KMS-11 (cell line): ENCODE results near the gene MAGEA10.
"Not testable (repeated sequence)": the region's sequence is repeated elsewhere in the genome, so short reads cannot be mapped to it uniquely, and the experiment has no call there.

Source experiments
- H2AFZ ChIP-seq: fragments of 200-600 bp; sonication (generic); 2 replicates; pipeline ENCODE4 v1.6.1; 2016; ENCODE audit warnings: antibody characterized with exemption, mixed run types, low read depth
- H3K27ac ChIP-seq: fragments of 200-600 bp; sonication (generic); 2 replicates; pipeline ENCODE4 v1.6.1; 2016; ENCODE audit warnings: mild to moderate bottlenecking, mixed run types
- H3K27me3 ChIP-seq: fragments of 200-600 bp; sonication (generic); 2 replicates; pipeline ENCODE4 v1.6.1; 2017; ENCODE audit warnings: mild to moderate bottlenecking, low read depth, mixed run types, moderate library complexity; ENCODE audit not compliant: insufficient read depth
- H3K36me3 ChIP-seq: fragments of 200-600 bp; sonication (generic); 2 replicates; pipeline ENCODE4 v1.6.1; 2017; ENCODE audit warnings: mild to moderate bottlenecking, mixed run types; ENCODE audit not compliant: insufficient read depth
- H3K4me1 ChIP-seq: fragments of 200-600 bp; sonication (generic); 2 replicates; pipeline ENCODE4 v1.6.1; 2016; ENCODE audit warnings: mild to moderate bottlenecking, low read depth, mixed run types; ENCODE audit not compliant: poor library complexity, severe bottlenecking
- H3K4me2 ChIP-seq: fragments of 200-600 bp; sonication (generic); 2 replicates; pipeline ENCODE4 v1.7.0; 2016; ENCODE audit warnings: mild to moderate bottlenecking, mixed run types
- H3K4me3 ChIP-seq: fragments of 200-600 bp; sonication (generic); IDR thresholded peaks from 2 replicates; pipeline ENCODE4 v1.6.1; 2017; ENCODE audit warnings: low read depth, low read length, mixed read lengths; ENCODE audit not compliant: insufficient read depth
- H3K79me2 ChIP-seq: fragments of 200-600 bp; sonication (generic); 2 replicates; pipeline ENCODE4 v1.6.1; 2016; ENCODE audit warnings: low read depth, mixed run types; ENCODE audit not compliant: insufficient read depth
- H3K9ac ChIP-seq: fragments of 200-600 bp; sonication (generic); 2 replicates; pipeline ENCODE4 v1.6.1; 2016; ENCODE audit warnings: mild to moderate bottlenecking, mixed run types
- H4K20me1 ChIP-seq: fragments of 200-600 bp; sonication (generic); 2 replicates; pipeline ENCODE4 v1.6.1; 2016; ENCODE audit warnings: mild to moderate bottlenecking, mixed run types; ENCODE audit not compliant: insufficient read depth
- CTCF ChIP-seq: fragments of 200-600 bp; sonication (generic); conservative IDR thresholded peaks from 2 replicates; pipeline ENCODE4 v1.6.1; 2017; ENCODE audit warnings: low read depth, mild to moderate bottlenecking, antibody characterized with exemption, low read length, moderate library complexity, mixed read lengths

MAGEA10 gene

DNA sequence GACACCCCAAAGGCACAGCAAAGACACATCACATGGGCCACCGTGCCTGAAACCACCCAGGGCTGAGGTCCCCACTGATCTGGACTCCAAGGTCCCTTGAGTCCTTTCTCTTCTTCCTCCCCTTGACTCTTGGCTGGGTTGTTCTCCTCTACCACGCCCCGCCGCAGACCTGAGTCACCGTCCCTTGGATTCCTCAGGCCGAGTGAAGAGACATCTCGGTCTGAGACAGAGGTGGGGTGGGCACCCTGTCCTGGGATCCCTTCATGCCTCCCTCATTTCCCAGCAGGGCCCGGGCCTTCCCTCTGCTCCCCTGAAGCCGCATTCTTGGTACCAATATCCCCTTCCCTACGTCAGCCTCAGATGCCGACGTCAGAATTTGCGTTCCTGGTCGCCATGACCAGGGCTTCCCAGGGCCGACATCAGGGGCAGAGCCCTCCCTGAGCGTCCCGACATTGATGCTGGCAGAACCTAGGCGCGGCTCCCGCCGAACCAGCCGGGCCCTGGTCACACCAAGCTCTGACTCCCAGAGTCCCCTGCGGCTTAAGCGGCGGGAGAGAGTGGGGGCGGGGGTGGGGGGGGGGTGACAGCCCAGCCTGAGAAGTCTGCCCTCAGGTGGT lies 498 bp downstream of the MAGEA10 start:
- Histone ChIP-seq H2AFZ (no peak overlapping the region), H3K79me2 (no peaks in the 10 kb centered on the region), H3K4me2 (no peak overlapping the region), H3K36me3 (no peaks in the 10 kb centered on the region), H3K4me3 (no peak overlapping the region), H3K27ac (no peak overlapping the region), H3K27me3 (no peaks in the 10 kb centered on the region), H3K4me1 (no peaks in the 10 kb centered on the region), H4K20me1 (no peaks in the 10 kb centered on the region), H3K9ac (no peak overlapping the region)
- TF ChIP-seq CTCF = no peak

DNA sequence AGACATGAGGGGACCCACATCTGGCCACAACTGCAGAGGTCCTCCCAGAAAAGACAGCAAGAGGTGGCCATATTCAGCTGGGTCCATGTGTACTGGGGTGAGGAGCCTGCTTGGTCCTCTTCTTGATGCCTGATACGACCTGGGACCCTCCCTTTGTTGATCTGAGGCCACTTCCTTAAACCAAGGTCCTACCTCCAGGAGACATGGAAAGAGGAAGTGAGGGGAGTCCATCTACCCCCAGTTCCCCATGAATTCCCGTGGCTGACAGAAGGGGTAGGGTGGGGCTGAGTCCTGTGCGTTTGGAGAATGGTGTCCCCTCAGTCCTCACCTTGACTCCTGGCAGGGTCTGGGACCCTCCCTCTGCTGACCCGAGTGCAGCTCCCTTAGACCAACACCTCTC lies 2.1 kb downstream of the MAGEA10 start:
- no peaks in the 10 kb centered on the region for H3K79me2 ChIP-seq
- H3K9ac ChIP-seq = no peak overlapping the region
- H3K4me1 ChIP-seq = no peaks in the 10 kb centered on the region
- no peaks in the 10 kb centered on the region for H3K36me3 ChIP-seq
- no peaks in the 10 kb centered on the region for H3K27me3 ChIP-seq
- H3K4me2 ChIP-seq = no peak overlapping the region
- TF ChIP-seq CTCF = no peak
- no peak overlapping the region for H3K27ac ChIP-seq
- no peaks in the 10 kb centered on the region for H4K20me1 ChIP-seq
- no peak overlapping the region for H2AFZ ChIP-seq
- H3K4me3 ChIP-seq = no peak overlapping the region

DNA sequence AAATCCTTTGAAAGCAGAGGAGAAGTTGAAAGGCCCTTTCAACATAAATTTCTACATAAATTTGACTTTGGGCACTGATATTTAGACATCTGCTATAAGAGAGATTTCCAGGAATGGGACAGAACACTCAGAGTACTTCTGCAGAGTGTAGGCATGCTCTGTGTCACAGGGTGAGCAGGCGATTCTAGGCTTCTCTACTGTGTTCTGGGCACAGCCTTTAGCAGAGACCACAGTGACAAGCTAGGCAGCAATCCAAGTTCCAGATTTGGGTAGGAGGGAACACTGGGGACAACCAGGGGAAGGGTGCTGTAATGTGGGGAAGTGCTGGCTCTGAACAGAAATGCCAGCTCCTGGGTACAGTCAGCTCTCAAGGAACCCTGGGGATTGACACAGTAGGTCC lies 6.9 kb downstream of the MAGEA10 start:
- H2AFZ ChIP-seq = no peak overlapping the region
- TF ChIP-seq CTCF = no peak

DNA sequence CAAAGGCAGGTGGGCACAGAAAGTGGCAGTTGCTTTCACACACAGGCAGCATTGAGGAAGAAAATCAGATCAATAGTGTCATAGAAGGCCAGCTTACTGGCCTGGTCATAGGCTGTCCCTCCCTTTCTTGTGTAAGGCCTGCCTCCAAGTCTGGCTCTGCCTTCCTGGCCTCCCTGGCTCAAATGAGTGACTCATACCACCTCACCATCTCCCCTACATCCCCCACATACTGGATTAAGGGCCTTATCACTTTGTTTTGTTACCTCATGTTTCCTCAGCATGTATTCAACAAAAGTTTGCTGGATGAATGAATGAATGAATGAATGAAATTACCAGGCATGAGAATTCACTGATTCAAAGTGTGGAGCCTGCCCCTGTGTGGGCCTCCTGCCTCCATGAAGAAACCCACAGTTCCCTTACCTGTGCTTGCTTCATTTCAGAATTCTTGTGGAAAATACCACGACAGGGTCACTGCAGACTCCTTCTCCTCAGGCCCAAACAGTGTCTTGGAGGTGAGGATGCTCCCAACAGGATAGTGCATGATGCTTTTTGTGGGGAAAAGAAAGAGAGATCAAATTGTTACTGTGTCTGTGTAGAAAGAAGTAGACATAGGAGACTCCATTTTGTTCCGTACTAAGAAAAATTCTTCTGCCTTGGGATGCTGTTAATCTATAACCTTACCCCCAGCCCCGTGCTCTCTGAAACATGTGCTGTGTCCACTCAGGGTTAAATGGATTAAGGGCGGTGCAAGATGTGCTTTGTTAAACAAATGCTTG lies 9.1 kb downstream of the MAGEA10 start:
- H2AFZ ChIP-seq, H3K79me2 ChIP-seq, H3K27ac ChIP-seq, H4K20me1 ChIP-seq, H3K36me3 ChIP-seq, H3K4me3 ChIP-seq, H3K27me3 ChIP-seq, H3K9ac ChIP-seq, H3K4me2 ChIP-seq, H3K4me1 ChIP-seq: not testable (repeated sequence)

More for the DNA sequence above, 6.9 kb downstream of the MAGEA10 start:
- Histone ChIP-seq H4K20me1 (no peaks in the 10 kb centered on the region), H3K9ac (no peak overlapping the region), H3K4me2 (no peak overlapping the region), H3K4me3 (no peak overlapping the region), H3K27me3 (no peaks in the 10 kb centered on the region), H3K4me1 (no peaks in the 10 kb centered on the region), H3K27ac (no peak overlapping the region), H3K79me2 (no peaks in the 10 kb centered on the region), H3K36me3 (no peaks in the 10 kb centered on the region)

DNA sequence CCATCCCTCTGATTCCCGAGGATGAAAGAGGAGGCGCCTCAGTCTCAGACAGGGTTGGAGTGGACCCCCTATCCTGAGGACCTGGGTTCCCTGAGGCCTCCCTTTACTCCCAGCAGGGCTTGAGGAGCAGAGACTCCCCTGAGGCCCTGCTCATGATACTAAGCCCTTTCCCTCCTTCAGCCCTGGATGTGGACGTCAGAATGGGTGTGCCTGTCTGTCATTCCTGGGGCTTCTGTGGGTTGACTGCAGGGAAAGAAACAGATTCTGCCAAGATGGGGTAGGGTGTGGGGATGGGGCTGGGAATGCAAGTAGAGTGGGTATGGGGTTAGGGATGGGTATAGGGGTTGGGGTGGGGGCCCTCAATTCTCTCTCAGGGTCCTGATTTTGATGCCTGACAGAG lies 21.1 kb downstream of the MAGEA10 start:
- Histone ChIP-seq H3K4me2 (no peak overlapping the region), H3K79me2 (no peaks in the 10 kb centered on the region), H3K27ac (no peak overlapping the region), H3K9ac (no peak overlapping the region), H2AFZ (no peak overlapping the region), H3K4me1 (no peaks in the 10 kb centered on the region), H3K4me3 (no peak overlapping the region), H3K36me3 (no peaks in the 10 kb centered on the region), H4K20me1 (no peaks in the 10 kb centered on the region), H3K27me3 (no peaks in the 10 kb centered on the region)
- no peak for TF ChIP-seq CTCF
